ENCODE results near the gene PDE10A. TPM values are rescaled to one million over a fixed set of nuclear protein-coding genes. Genes with fewer than 3 reads are reported as not detected.

Gene PDE10A
- total RNA-seq, 1 experiment from 2014 or later = 0.31 TPM

DNA sequence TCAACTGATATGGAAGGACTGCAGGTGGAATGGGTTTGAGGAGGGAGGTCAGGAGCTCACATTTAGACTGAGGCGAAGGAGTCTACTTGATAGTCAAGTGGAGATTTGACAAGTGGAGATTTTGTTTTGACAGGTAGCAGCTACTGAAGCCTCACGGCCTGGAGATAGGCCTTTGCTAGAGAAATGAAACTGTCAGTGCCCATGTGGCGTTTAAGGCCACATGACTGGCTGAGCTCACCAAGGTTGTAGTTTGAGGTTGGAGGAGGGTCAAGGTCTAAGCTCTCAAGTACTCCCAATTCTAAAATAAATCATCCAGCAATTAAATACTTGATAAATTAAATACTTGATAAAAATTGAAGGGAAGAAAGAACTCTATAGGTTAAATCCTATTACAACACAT, 273.5 kb downstream of the PDE10A start:
- no peak for DNase-seq
- Histone ChIP-seq H3T11ph (ENCODE audit: low read length) (no peak overlapping the region), H3K56ac (ENCODE audit: insufficient read length, low read depth, low read length) (no peak overlapping the region), H4K5ac (ENCODE audit: insufficient read length, low read depth, low read length) (no peak overlapping the region), H3K4me1 (ENCODE audit: insufficient read depth, low read length) (no peaks in the 10 kb centered on the region), H3K79me2 (ENCODE audit: insufficient read depth, low read length) (no peaks in the 10 kb centered on the region), H3K27me3 (ENCODE audit: insufficient read depth, low read length) (no peaks in the 10 kb centered on the region), H3K4ac (ENCODE audit: low read depth, low read length) (no peak overlapping the region), H3K9me3 (ENCODE audit: control insufficient read depth, low read depth, low read length) (no peaks in the 10 kb centered on the region), H3K4me2 (ENCODE audit: insufficient read depth, insufficient read length, low read length) (no peak overlapping the region), H2BK20ac (ENCODE audit: low read depth, low read length, poor library complexity, severe bottlenecking) (no peak overlapping the region), H3K9ac (ENCODE audit: extremely low read depth, insufficient read length, low read length) (no peak overlapping the region), H3K18ac (ENCODE audit: insufficient read length, low read depth, low read length) (no peak overlapping the region), H2BK15ac (ENCODE audit: low read depth, low read length) (no peak overlapping the region), H3K23me2 (ENCODE audit: insufficient read length, low read depth, low read length, poor library complexity, severe bottlenecking) (no peaks in the 10 kb centered on the region), H2BK120ac (ENCODE audit: low read depth, low read length, poor library complexity, severe bottlenecking) (no peak overlapping the region), H3K23ac (ENCODE audit: insufficient read length, low read depth, low read length) (no peak overlapping the region), H4K20me1 (ENCODE audit: control insufficient read depth, insufficient read depth, insufficient read length) (no peaks in the 10 kb centered on the region), H4K91ac (ENCODE audit: insufficient read length, low read depth, low read length) (no peak overlapping the region), H2AK5ac (ENCODE audit: insufficient read length, low read length) (no peak overlapping the region), H2AFZ (ENCODE audit: low read length) (no peak overlapping the region), H2BK5ac (ENCODE audit: insufficient read length, low read length) (no peak overlapping the region), H3K14ac (ENCODE audit: insufficient read depth, low read length) (no peak overlapping the region), H3K79me1 (ENCODE audit: insufficient read depth, low read depth, low read length, poor library complexity, severe bottlenecking) (no peaks in the 10 kb centered on the region), H3K27ac (ENCODE audit: insufficient read length, low read depth, low read length) (no peak overlapping the region), H2BK12ac (ENCODE audit: insufficient read length, low read depth, low read length) (no peak overlapping the region), H4K8ac (replicated peaks; ENCODE audit: insufficient read length, low read depth, low read length) (no peak overlapping the region)
- Mint-ChIP-seq H3K36me3 (ENCODE audit: insufficient read depth in 1 of 3, low read depth in 3 of 3) (no peaks in the 10 kb centered on the region; a peak in 1 of 7 replicates), H3K9me3 (peaks cover 0 to 2% of the 10 kb centered on the region in 2 experiments; a peak in 3 of 5 replicates), H3K27me3 (ENCODE audit: low read depth) (no peaks in the 10 kb centered on the region), H3K27ac (no peak overlapping the region), H3K4me3 (no peak overlapping the region), H3K4me1 (peaks cover 0 to 4% of the 10 kb centered on the region in 2 experiments; a peak in 2 of 4 replicates)
- whole genome bisulfite sequencing (ENCODE audit: extremely low coverage, insufficient read length, low lambda C conversion rate) = no CpG with 5 or more reads among the region's 3 CpGs
- TF ChIP-seq, protein P1, sequence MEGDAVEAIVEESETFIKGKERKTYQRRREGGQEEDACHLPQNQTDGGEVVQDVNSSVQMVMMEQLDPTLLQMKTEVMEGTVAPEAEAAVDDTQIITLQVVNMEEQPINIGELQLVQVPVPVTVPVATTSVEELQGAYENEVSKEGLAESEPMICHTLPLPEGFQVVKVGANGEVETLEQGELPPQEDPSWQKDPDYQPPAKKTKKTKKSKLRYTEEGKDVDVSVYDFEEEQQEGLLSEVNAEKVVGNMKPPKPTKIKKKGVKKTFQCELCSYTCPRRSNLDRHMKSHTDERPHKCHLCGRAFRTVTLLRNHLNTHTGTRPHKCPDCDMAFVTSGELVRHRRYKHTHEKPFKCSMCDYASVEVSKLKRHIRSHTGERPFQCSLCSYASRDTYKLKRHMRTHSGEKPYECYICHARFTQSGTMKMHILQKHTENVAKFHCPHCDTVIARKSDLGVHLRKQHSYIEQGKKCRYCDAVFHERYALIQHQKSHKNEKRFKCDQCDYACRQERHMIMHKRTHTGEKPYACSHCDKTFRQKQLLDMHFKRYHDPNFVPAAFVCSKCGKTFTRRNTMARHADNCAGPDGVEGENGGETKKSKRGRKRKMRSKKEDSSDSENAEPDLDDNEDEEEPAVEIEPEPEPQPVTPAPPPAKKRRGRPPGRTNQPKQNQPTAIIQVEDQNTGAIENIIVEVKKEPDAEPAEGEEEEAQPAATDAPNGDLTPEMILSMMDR (conservative IDR thresholded peaks at IDR 0.05) = no peak

Measured in H9 (cell line).